Ascending aorta (tissue), 2 donors: ENCODE measurements around the gene NLRC5. TPM values are rescaled to one million over a fixed set of nuclear protein-coding genes. Genes with fewer than 3 reads are reported as not detected.
"Not testable (repeated sequence)": the region's sequence is repeated elsewhere in the genome, so short reads cannot be mapped to it uniquely, and the experiment has no call there.

Source experiments
- DNase-seq, 2 donors: peaks; one replicate each; pipeline ENCODE4 v3.0.0-alpha.2; 2019; ENCODE audit warnings: low spot score in 2 of 2
- H3K27ac ChIP-seq, 2 donors: fragments of 200-600 bp; sonication (generic); one replicate each; pipeline ENCODE4 v1.5.1; 2016 to 2017; ENCODE audit warnings: mild to moderate bottlenecking in 1 of 2
- H3K27me3 ChIP-seq: fragments of 200-600 bp; sonication (generic); one replicate; pipeline ENCODE4 v1.5.1; 2017
- H3K36me3 ChIP-seq, 2 donors: fragments of 200-600 bp; sonication (generic); one replicate each; pipeline ENCODE4 v1.5.1; 2016
- H3K4me1 ChIP-seq, 2 donors: fragments of 200-600 bp; sonication (generic); one replicate each; pipeline ENCODE4 v1.5.1; 2016 to 2017; ENCODE audit warnings: mild to moderate bottlenecking in 1 of 2
- H3K4me3 ChIP-seq, 2 donors: fragments of 200-600 bp; sonication (generic); one replicate each; pipeline ENCODE4 v1.5.1; 2016 to 2017; ENCODE audit warnings: mild to moderate bottlenecking in 1 of 2
- H3K9me3 ChIP-seq, 2 donors: fragments of 200-600 bp; sonication (generic); one replicate each; pipeline ENCODE4 v1.5.1; 2016
- CTCF ChIP-seq, 3 experiments: fragments of 200-600 bp in 2 of 3; fragments of 450-650 bp in 1 of 3; sonication (generic) in 2 of 3; IDR thresholded peaks; one replicate each; pipeline ENCODE4 v1.5.1; 2016 to 2019; ENCODE audit warnings: antibody characterized with exemption in 3 of 3, mild to moderate bottlenecking in 1 of 3, moderate library complexity in 1 of 3
- intact Hi-C: fragments of 100-400 bp; cut with DNase I; formaldehyde crosslinking; loops from one replicate; pipeline ENCODE4 v1.15.1; 2023
- total RNA-seq: library from RNA; depleted of rRNA; stranded (reverse); fragments of >200 nt; gene quantifications from one replicate; pipeline ENCODE4 v1.1.0, GENCODE V29; 2016

The NLRC5 gene
- total RNA-seq, 1 donor from 2014 or later: 46.7 TPM

GRCh38 chr16:56985288-56985961 lies 3.9 kb upstream of the NLRC5 start:
- intact Hi-C loops: no loop called here
- no peak for TF ChIP-seq CTCF (IDR thresholded peaks at IDR 0.05)
- DNase-seq: peak; percentile 46 to 88
- Histone ChIP-seq H3K9me3 (no peaks in the 10 kb centered on the region), H3K27ac (peak overlapping the region; percentile 56 to 57), H3K4me1 (peaks cover 0 to 20% of the 10 kb centered on the region in 2 donors), H3K4me3 (no peak overlapping the region), H3K36me3 (no peaks in the 10 kb centered on the region), H3K27me3 (no peaks in the 10 kb centered on the region)

DNA sequence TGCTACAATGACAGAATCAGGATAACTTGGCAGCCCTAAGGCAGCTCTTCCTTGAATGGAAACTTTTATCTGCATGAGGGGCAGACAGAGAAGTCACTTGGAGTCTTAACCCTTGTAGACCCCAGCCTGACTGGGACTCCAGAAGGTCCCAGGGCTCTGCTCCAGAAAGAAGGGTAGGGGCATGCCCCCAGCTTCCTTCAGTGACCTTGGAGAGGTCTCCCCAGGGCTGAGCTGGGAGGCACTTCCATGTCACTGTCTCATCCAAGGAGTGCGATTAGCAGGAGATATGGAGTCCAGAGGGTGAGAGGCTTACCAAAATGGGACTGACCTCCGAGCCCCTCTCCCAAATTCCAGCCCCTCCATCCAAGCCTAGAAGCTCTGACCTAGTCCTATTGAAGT lies 3.4 kb upstream of the NLRC5 start:
- peaks cover 0 to 24% of the 10 kb centered on the region in 2 donors for H3K4me1 ChIP-seq
- H3K9me3 ChIP-seq: no peaks in the 10 kb centered on the region
- no peaks in the 10 kb centered on the region for H3K36me3 ChIP-seq
- no peak overlapping the region for H3K4me3 ChIP-seq
- TF ChIP-seq CTCF (IDR thresholded peaks at IDR 0.05): no peak
- peak overlapping the region; percentile 56 to 57 for H3K27ac ChIP-seq
- DNase-seq: no peak
- intact Hi-C loops: no loop called here
- H3K27me3 ChIP-seq: no peaks in the 10 kb centered on the region

- no peak for TF ChIP-seq CTCF (IDR thresholded peaks at IDR 0.05)
Measured at GRCh38 chr16:56986361-56986760, 3.0 kb upstream of the NLRC5 start.

DNA sequence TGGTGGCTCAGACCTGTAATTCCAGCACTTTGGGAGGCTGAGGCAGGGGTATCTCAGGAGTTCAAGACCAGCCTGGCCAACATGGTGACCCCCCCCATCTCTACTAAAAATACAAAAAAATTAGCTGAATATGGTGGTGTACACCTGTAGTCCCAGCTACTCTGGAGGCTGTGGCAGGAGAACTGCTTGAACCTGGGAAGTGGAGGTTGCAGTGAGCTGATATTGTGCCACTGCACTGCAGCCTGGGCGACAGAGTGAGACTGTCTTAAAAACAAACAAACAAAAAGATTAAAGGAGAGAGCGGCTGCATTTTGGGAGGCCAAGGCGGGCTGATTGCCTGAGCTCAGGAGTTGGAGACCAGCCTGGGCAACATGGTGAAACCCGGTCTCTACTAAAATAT lies 2.4 kb upstream of the NLRC5 start:
- peaks cover 0 to 16% of the 10 kb centered on the region in 2 donors for H3K4me1 ChIP-seq

More at GRCh38 chr16:56986361-56986760, 3.0 kb upstream of the NLRC5 start:
- no peaks in the 10 kb centered on the region for H3K27me3 ChIP-seq
- no peak overlapping the region for H3K4me3 ChIP-seq
- no peaks in the 10 kb centered on the region for H3K9me3 ChIP-seq
- no peaks in the 10 kb centered on the region for H3K36me3 ChIP-seq
- peaks cover 0 to 21% of the 10 kb centered on the region in 2 donors for H3K4me1 ChIP-seq
- H3K27ac ChIP-seq: peak overlapping the region; percentile 56 to 57
- intact Hi-C loops: no loop called here
- DNase-seq: no peak

DNA sequence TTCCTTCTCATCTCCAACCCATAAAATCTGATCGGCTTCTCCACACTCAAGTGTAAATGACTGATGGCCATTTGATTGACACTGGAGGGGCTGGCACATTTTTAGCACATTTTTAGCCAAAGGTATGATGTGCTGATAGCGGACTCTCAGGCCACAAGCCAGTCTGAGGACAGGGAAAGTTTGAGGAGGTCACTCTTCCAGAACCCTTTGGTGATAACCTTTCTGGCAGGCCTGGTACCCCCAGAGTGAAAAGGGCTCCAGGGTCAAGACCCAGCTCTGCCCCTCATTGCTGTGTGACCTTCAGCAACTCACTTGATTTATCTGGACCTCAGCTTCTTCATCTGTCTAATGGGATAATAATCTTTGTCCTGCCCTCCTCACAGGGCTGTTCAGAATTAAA lies 1.7 kb upstream of the NLRC5 start:
- no peaks in the 10 kb centered on the region for H3K9me3 ChIP-seq
- no peaks in the 10 kb centered on the region for H3K27me3 ChIP-seq
- peaks cover 0 to 16% of the 10 kb centered on the region in 2 donors for H3K4me1 ChIP-seq
- intact Hi-C loops: loop anchor here (2.0 kb wide), 1 partner anchor 55 kb away; the partner anchor contains the start of gene HERPUD1
- H3K36me3 ChIP-seq: no peaks in the 10 kb centered on the region
- no peak overlapping the region for H3K4me3 ChIP-seq
- no peak for DNase-seq
- peak overlapping the region in 1 of 2 donors; percentile 87 for H3K27ac ChIP-seq
- no peak for TF ChIP-seq CTCF (IDR thresholded peaks at IDR 0.05)

More for the DNA sequence above, 2.4 kb upstream of the NLRC5 start:
- H3K36me3 ChIP-seq, intact Hi-C loops, H3K27me3 ChIP-seq, H3K9me3 ChIP-seq, H3K27ac ChIP-seq, H3K4me3 ChIP-seq, DNase-seq: not testable (repeated sequence)

GRCh38 chr16:56988161-56988947 lies 1.0 kb upstream of the NLRC5 start:
- DNase-seq: peak in 1 of 2 donors; percentile 64
- intact Hi-C loops: loop anchor here (2.0 kb wide), 1 partner anchor 56 kb away; the partner anchor contains the start of gene HERPUD1
- no peaks in the 10 kb centered on the region for H3K36me3 ChIP-seq
- H3K27me3 ChIP-seq: no peaks in the 10 kb centered on the region
- TF ChIP-seq CTCF (IDR thresholded peaks at IDR 0.05): no peak
- peaks cover 0 to 16% of the 10 kb centered on the region in 2 donors for H3K4me1 ChIP-seq
- peak overlapping the region; percentile 69 to 95 for H3K4me3 ChIP-seq
- peak overlapping the region; percentile 81 to 87 for H3K27ac ChIP-seq
- no peaks in the 10 kb centered on the region for H3K9me3 ChIP-seq
